ENCODE measurements around the gene KCNG1. TPM values are rescaled to one million over a fixed set of nuclear protein-coding genes. Genes with fewer than 3 reads are reported as not detected.
"Not testable (repeated sequence)": the region's sequence is repeated elsewhere in the genome, so short reads cannot be mapped to it uniquely, and the experiment has no call there.

The KCNG1 gene
- total and polyA plus RNA-seq, 7 donors = 0.03 to 0.12 (median 0.03) TPM; not detected in 4

- Histone ChIP-seq H3K9me3 (no peaks in the 10 kb centered on the region), H3K4me1 (no peaks in the 10 kb centered on the region), H3K4me3 (no peak overlapping the region), H3K27me3 (ENCODE audit: insufficient read depth in 3 of 3, low read length in 2 of 3) (peaks cover 0 to 17% (median 7%) of the 10 kb centered on the region in 3 donors), H3K36me3 (ENCODE audit: insufficient read depth in 1 of 2, low read depth in 1 of 2) (no peaks in the 10 kb centered on the region), H3K27ac (no peak overlapping the region)
- TF ChIP-seq CTCF (IDR thresholded peaks at IDR 0.05) = no peak
- intact Hi-C loops (cut with DNase I) = no loop called here
- WGBS, 3 donors = 22 to 27% (median 27%) methylated on average over 9 of the region's 9 CpGs
- ATAC-seq (no peak), DNase-seq (no peak)
These were observed 35.1 kb upstream of the KCNG1 start for GRCh38 chr20:51058017-51058416.

GRCh38 chr20:51054233-51054632, 31.3 kb upstream of the KCNG1 start:
- ATAC-seq (no peak), DNase-seq (no peak)
- Histone ChIP-seq H3K36me3 (ENCODE audit: insufficient read depth in 1 of 2, low read depth in 1 of 2) (no peaks in the 10 kb centered on the region), H3K4me3 (no peak overlapping the region), H3K9me3 (no peaks in the 10 kb centered on the region), H3K4me1 (no peaks in the 10 kb centered on the region), H3K27me3 (ENCODE audit: insufficient read depth in 3 of 3, low read length in 2 of 3) (peaks cover 4 to 23% (median 7%) of the 10 kb centered on the region in 3 donors), H3K27ac (no peak overlapping the region)
- intact Hi-C loops (cut with DNase I) = no loop called here
- 45 to 55% (median 46%) methylated on average over 11 of the region's 11 CpGs for WGBS, 3 donors
- no peak for TF ChIP-seq CTCF (IDR thresholded peaks at IDR 0.05)

GRCh38 chr20:51050531-51051075, 27.7 kb upstream of the KCNG1 start:
- Histone ChIP-seq H3K9me3 (no peaks in the 10 kb centered on the region), H3K27me3 (ENCODE audit: insufficient read depth in 3 of 3, low read length in 2 of 3) (peaks cover 0 to 16% (median 4%) of the 10 kb centered on the region in 3 donors), H3K4me3 (no peak overlapping the region), H3K36me3 (ENCODE audit: insufficient read depth in 1 of 2, low read depth in 1 of 2) (no peaks in the 10 kb centered on the region), H3K27ac (no peak overlapping the region), H3K4me1 (no peaks in the 10 kb centered on the region)
- intact Hi-C loops (cut with DNase I) = no loop called here
- WGBS, 3 donors = 20 to 28% (median 26%) methylated on average over 8 of the region's 8 CpGs
- DNase-seq (no peak), ATAC-seq (no peak)
- no peak for TF ChIP-seq CTCF (IDR thresholded peaks at IDR 0.05)

GRCh38 chr20:51046021-51046985, 23.4 kb upstream of the KCNG1 start:
- no peaks in the 10 kb centered on the region for H3K9me3 ChIP-seq
- intact Hi-C loops (cut with DNase I) = no loop called here

GRCh38 chr20:51045492-51045891, 22.6 kb upstream of the KCNG1 start:
- H3K36me3 ChIP-seq (ENCODE audit: insufficient read depth in 1 of 2, low read depth in 1 of 2); H3K9me3 ChIP-seq; H3K4me3 ChIP-seq; H3K27ac ChIP-seq; intact Hi-C loops (cut with DNase I); H3K27me3 ChIP-seq (ENCODE audit: insufficient read depth in 3 of 3, low read length in 2 of 3); H3K4me1 ChIP-seq; DNase-seq; ATAC-seq: not testable (repeated sequence)
- 75 to 81% (median 75%) methylated on average over 9 of the region's 9 CpGs for WGBS, 3 donors

More at GRCh38 chr20:51046021-51046985, 23.4 kb upstream of the KCNG1 start:
- Histone ChIP-seq H3K4me3 (no peak overlapping the region), H3K27me3 (ENCODE audit: insufficient read depth in 3 of 3, low read length in 2 of 3) (peaks cover 0 to 10% (median 4%) of the 10 kb centered on the region in 3 donors), H3K36me3 (ENCODE audit: insufficient read depth in 1 of 2, low read depth in 1 of 2) (no peaks in the 10 kb centered on the region), H3K4me1 (no peaks in the 10 kb centered on the region), H3K27ac (no peak overlapping the region)
- no peak for TF ChIP-seq CTCF (IDR thresholded peaks at IDR 0.05)
- DNase-seq (no peak), ATAC-seq (no peak)
- WGBS, 3 donors = 80 to 81% (median 81%) methylated on average over 9 of the region's 9 CpGs
